Retinal pigment epithelial cell (primary cell): ENCODE results near the gene RB1.
"Not testable (repeated sequence)": the region's sequence is repeated elsewhere in the genome, so short reads cannot be mapped to it uniquely, and the experiment has no call there.

Source experiments
- DNase-seq: peaks from one replicate; pipeline ENCODE4 v3.0.0-alpha.2; 2010; ENCODE audit warnings: low read depth
- H3K4me3 ChIP-seq: 2 replicates; pipeline ENCODE4 v1.5.1; 2011; ENCODE audit warnings: mild to moderate bottlenecking, low read length, control low read depth, moderate library complexity
- TF ChIP-seq, protein P1 (sequence below): conservative IDR thresholded peaks from 2 replicates; pipeline ENCODE4 v1.5.1; 2011; ENCODE audit warnings: low read depth, low read length, control low read depth, inconsistent platforms

Gene RB1

DNA sequence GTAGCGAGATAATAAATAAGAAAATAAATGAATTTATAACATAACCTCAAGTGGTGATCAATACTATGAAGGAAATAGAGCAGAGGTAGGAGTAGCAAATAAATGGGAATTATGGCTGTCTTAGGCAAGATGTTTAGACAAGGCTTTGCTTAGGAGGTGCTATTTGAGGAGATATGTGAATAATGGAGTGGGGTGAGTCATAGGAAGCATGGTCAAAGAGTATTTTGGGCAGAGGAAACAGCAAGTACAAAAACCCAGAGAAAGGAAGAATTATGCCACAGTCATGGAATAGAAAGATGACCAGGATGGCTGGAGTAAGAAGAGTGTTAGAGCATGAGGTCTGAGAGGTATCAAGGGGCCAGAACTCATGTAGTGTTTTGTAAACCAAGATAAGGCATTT is 142.9 kb downstream of the RB1 start:
- TF ChIP-seq, protein P1, sequence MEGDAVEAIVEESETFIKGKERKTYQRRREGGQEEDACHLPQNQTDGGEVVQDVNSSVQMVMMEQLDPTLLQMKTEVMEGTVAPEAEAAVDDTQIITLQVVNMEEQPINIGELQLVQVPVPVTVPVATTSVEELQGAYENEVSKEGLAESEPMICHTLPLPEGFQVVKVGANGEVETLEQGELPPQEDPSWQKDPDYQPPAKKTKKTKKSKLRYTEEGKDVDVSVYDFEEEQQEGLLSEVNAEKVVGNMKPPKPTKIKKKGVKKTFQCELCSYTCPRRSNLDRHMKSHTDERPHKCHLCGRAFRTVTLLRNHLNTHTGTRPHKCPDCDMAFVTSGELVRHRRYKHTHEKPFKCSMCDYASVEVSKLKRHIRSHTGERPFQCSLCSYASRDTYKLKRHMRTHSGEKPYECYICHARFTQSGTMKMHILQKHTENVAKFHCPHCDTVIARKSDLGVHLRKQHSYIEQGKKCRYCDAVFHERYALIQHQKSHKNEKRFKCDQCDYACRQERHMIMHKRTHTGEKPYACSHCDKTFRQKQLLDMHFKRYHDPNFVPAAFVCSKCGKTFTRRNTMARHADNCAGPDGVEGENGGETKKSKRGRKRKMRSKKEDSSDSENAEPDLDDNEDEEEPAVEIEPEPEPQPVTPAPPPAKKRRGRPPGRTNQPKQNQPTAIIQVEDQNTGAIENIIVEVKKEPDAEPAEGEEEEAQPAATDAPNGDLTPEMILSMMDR: no peak
- DNase-seq: no peak
- H3K4me3 ChIP-seq: no peak overlapping the region

DNA sequence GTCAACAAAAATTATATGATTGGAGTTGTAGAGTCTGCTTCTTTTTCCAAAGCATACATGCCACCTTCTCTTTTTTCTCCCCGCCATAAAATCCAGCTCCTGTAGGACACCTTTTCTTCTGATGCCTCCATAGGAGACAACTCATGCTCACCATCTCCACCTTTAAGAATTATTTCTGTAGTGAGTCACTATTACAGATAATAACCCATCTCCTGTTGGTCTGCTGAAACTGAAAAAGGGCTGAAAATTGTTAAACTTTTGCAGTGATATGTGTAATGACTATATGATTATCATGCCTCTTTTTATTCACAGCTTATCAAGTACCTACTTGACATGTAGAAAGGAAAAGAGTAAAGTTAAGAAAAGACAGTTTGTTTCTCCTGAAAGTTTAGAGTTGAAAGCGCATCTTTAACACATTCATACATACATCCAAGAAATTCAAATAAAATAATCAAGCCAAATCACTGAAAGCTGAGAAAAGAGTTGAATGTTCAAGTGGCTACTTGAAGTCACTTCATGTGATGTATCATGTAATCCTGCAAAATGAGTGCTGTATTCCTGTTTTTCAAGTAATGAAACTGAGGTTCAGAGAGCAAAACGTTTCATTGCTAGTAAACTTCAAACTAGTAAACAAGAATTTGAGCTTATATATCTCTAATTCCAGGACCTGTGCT is 144.9 kb downstream of the RB1 start:
- DNase-seq: no peak
- H3K4me3 ChIP-seq: no peak overlapping the region
- TF ChIP-seq, protein P1: no peak

DNA sequence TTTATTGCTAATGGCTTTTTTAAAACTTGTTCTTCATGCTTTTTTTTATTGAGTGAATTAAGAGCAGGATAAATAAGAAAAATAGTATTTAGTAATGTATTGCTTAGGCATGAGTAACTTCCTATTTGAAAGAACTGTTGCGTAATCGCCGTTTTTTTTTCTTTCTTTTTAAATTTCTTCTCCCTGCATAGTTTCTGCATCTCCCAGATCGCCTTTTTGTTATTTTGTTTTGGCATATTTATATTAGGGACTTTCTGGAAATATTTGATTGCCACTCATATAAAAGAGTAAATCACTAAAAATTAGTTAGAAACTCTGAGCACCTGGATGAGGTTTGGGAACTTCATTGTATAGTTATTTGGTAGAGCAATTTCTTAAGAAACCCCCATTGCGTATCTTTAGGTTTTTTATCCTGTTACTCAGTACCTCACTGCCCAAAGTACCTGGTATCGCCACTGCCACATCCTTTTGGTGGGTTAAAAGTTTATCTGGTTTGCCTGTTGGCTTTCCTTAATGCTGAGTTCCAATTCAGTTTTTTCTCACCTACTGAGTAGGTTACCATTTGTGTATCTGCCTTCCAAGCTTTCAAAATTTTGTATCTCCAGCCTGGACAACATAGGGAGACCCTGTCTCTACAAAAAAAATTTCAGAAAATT is 145.5 kb downstream of the RB1 start:
- no peak for DNase-seq
- no peak overlapping the region for H3K4me3 ChIP-seq
- TF ChIP-seq, protein P1: no peak

DNA sequence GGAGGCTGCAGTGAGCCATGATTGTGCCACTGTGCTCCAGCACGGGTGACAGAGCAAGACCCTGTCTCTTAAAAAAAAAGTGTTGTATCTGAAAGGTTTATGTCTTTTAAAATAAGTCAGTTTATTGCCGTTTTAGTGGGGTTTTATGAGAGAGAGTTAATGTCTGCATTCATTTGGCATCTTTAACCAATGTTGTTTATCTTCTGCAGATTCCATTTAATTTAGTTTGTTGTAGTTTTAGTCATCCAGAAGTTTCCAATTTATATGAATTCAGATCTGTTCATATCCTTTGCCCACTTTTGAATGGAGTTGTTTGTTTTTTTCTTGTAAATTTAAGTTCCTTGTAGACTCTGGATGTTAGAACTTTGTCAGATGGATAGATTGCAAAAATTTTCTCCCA is 146.1 kb downstream of the RB1 start:
- no peak overlapping the region for H3K4me3 ChIP-seq
- DNase-seq: no peak
- TF ChIP-seq, protein P1: no peak

DNA sequence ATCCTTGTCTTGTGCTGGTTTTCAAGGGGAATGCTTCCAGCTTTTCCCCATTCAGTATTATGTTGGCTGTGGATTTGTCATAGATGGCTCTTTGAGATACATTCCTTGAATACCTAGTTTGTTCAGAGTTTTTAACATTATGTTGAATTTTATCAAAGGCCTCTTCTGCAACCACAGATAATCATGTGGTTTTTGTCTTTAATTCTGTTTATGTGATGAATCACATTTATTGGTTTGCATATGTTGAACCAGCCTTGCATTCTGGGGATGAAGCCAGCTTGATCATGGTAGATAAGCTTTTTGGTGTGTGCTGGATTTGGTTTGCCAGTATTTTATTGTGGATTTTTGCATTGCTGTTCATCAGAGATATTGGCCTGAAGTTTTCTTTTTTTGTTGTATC is 147.6 kb downstream of the RB1 start:
- DNase-seq, H3K4me3 ChIP-seq: not testable (repeated sequence)

DNA sequence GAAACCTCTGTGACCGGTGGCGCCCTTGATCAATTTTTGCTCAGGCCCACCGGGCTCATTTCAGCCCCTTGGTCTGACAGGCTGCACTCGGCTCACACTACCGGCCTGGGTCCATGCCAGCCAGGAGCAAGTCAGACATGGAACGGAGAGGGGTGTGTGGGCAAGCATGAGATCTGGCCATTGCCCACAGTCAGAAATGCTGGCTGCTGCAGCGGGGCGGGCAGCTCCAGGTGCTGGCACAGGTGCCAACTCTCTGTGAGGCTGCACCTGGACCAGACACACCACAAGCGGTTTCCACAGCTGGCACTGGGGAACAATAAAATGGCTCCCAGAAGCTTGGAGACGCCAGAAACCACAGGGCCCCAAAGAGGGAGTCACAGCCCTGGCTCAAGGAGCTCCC is 153.0 kb downstream of the RB1 start:
- TF ChIP-seq, protein P1: no peak
- no peak for DNase-seq
- no peak overlapping the region for H3K4me3 ChIP-seq

DNA sequence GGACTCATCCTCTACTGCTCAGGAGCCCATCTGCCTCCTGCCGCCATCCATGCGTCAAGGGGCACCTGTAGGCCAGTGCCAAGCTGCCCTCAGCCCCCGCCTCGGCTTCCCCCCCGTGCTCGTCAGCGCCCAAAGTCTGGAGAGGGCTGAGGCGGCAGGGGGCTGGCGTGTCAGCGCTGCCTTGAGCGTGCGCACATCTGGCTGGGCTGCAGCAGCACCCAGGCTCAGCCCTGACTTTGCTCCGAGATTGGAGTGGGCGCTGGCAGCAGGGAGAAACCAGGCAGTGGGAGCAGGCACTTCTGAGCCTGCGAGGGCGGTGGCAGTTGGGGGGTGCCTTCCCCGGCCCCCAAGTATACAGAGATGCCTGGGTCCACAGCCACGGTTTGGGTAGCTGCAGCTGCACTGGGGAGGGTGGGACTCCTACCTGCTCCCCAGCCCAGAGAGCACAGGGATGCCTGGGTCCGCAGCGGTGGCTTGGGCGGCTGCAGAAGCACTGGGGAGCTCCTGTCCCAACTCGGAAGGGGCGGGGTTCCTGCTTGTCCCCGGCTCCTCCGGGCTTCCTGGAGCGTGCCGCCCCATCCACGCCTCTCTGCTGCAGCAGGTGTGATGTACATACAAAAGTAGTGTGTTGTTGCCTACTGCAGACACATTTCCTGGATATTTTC is 154.2 kb downstream of the RB1 start:
- no peak overlapping the region for H3K4me3 ChIP-seq
- DNase-seq: no peak
- TF ChIP-seq, protein P1: no peak
